Skin of body (tissue), 2 donors: Measurements from ENCODE around the gene F7. TPM values are rescaled to one million over a fixed set of nuclear protein-coding genes. Genes with fewer than 3 reads are reported as not detected.

Source experiments
- DNase-seq: peaks from one replicate; lab custom pipeline; 2025; lab: John Stamatoyannopoulos, UW
- total RNA-seq: library from RNA; depleted of rRNA; stranded (reverse); fragments of >200 nt; gene quantifications from one replicate; pipeline ENCODE4 v1.2.3, GENCODE V29; 2014

F7 gene
- total RNA-seq, 1 donor from 2014 or later: 2.2 TPM

GRCh38 chr13:113086031-113086750, 19.4 kb upstream of the F7 start:
- no peak for DNase-seq

GRCh38 chr13:113086991-113087922, 18.3 kb upstream of the F7 start:
- DNase-seq: no peak

DNA sequence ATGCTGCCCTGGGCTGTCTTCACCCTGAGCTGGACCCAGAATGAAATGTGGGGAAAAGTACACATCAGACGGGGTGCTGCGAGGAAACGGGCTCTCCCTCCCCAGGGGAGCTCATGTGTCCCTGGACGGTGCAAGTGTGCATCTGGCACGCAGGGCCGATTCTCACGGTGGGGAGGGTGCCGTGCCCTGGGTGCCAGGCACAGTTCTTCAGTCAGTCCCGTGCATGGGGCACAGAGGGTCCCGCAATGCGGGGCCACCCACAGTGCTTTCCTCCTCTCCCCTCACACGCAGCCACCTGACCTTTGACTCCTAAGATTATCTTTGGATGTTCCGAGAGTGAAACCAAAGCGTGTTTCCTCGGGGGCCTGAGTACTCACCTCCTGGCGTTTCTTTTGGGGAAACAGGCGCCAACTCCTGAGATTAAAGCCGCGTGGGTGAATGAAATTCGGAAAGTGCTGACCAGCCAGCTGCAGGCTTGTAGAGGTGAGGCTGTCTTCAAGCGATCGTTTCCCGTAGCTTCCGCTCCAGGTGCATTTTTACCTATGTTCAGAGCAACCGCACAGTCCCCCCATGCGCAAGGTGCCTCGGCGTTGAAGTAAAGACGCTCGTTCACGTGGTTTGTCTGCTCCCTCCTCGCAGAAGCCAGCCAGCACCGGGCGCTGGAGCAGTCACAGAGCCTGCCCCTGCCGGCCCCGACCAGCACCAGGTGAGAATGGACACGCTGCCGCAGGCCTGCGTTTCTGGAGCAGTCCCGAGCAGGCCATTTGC, 17.5 kb upstream of the F7 start:
- no peak for DNase-seq

DNA sequence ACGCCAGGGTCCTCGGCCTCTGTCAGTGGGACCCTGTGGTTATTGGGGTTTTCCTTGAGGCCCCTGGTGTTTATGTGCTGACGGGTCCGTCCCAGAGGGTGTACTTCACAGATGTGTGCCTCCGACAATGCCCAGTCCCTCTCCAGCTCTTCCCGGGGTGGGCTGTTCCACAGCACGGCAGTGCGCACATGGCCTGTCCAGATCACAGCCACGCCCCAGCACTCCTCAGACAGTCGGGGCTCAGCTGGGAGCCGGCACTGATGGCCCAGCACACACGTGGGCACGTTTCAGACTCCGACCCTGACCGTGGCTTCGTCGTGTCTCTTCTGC, 16.9 kb upstream of the F7 start:
- no peak for DNase-seq

- no peak for DNase-seq
These were observed 15.7 kb upstream of the F7 start for GRCh38 chr13:113089693-113090414.

DNA sequence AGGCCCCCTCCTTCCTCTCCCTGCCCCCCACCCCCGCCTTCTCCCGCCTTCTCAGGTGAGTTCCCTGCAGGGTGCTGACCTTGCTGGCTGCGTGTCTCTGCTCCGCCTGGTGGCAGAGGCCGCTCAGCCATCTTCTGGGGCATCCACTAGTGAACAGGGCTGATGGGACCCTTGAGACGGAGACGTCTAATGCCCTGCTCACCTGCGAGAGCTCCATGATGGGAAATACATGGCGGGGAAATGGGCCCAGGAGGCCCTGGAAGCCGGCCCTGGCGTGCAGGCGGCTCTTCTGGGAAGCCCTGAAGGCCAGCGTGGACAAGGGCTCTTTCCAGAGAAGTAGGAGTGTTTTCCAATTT, 15.2 kb upstream of the F7 start:
- no peak for DNase-seq

DNA sequence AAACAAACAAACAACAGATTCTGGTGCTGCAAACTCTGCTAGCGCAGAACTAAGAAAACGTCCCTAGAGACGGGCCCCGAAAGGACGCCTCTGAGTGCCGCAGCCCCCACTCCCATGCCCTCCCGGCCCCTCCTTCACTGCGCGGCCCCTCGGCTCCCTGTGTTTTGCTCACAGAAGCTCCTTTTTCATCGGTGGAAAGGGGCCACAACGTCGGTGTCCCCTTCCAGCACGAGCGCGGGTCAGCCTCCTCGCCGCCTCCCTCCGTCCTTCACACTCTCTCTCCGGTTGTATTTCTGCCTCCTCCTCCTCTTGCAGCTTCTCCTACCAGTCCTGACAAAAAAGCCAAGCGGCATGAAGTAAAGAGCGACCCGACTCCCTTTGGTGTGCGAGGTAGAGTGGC, 14.8 kb upstream of the F7 start:
- DNase-seq: no peak

DNA sequence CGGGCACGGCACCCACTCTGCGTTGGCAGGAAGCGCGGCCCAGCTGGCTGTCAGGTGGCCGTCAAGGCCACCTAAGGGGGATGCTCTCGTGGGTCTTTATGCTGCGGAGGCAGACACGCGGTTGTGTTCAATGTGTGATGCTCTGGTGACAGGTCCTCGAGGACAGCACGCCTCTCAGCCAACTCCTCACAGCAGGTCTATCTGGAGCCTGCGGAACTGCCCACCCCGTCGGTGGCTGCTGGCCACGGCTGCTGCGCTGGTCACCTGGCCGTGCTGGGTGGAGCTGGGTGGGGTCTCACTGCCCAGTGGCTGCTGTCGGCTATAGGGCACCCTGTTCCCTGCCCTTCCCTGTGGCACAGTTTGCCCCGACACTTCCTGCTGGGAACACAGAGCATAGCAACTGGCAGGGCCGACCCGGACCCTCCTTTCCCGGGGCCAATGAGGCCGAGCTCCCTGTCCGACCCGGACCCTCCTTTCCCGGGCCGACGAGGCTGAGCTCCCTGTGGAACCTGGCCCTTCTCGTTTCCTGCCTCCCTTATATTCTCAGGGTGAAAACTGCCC, 14.3 kb upstream of the F7 start:
- DNase-seq: no peak

- DNase-seq: no peak
These were observed 13.5 kb upstream of the F7 start for GRCh38 chr13:113091891-113092775.

- no peak for DNase-seq
These were observed 12.6 kb upstream of the F7 start for GRCh38 chr13:113092776-113093579.

DNA sequence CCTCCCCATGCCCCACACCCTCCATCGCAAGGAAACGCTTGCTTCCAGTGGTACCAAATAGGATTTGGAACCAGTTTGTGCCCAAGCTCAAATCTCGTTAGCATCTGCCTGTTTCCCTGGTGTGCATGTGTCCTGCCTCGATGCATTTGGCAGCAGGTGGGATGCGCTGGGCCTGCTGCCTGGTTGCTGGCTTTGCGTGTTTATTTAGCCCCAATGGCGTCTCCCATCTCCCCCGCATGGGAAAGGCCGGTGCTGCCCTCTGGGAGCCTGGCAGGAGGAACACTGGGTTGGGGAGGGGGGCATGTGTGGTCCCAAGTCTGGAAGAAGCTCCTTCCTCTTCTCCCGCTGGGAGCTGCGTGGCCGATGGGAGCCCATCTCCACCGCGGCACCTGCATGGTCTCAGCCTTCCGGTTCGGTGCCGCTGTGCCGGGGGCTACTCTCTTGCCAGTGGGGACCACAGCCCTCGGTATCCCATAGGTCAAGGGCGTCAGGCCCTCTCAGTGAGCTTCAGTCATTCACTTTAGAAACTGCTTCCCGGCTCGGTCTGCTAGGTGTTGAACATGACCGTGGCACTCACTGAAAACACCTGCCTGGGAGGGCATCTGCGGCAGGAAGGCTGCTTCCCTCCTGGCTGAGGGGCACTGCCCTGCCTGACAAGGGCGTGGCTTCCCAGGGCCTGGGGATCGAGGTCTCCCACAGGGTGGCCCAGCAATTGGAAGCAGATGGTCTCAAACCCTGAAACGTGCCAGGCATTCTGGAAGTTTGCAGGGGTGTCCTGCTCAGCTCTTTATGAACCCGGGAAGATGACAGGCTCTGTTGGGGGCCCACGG, 11.8 kb upstream of the F7 start:
- DNase-seq: no peak

- DNase-seq: no peak
These were observed 11.2 kb upstream of the F7 start for GRCh38 chr13:113094410-113094800.

DNA sequence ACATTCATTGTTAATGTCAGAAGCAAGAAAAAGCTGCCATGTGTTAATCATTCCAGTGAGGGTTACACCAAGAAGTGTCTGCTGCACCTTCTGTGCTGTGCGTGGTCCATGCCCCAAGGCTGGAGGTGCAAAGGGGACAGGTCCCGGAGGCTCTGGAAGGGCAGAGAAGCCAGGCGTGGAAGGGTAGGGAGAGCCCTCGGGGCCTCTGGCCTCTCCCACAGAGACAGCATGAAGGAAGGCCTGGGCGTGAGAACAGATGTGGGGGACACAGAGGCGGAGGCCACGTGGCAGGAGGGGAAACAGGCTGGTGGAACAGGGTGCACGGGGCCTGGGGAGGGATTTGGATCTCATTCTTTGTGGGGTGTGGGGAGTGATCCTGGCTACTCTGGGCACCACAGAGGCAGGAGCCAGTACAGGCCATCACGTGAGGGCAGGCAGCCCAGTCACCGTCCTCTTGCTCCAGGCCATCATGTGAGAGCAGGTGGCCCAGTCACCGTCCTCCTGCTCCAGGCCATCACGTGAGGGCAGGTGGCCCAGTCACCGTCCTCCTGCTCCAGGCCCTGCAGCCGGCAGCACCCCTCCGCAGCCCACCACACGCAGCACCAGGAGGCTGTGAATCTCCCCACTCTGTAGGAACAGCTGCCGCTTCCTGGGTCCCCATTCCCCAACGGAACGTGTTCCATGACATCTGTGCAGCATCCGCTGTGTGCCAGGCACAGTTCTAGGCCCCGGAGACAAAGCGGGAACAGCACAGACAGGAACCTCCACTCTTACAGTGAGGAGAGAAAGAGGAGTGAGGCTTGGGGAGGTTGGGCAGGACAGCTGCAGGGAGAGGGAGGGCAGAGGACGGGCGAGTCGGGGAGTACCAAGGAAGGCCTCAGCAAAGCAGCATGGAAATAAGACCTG, 10.2 kb upstream of the F7 start:
- no peak for DNase-seq

- no peak for DNase-seq
These were observed 9.4 kb upstream of the F7 start for GRCh38 chr13:113096052-113096744.

- DNase-seq: no peak
These were observed 8.8 kb upstream of the F7 start for GRCh38 chr13:113096745-113097305.

GRCh38 chr13:113097651-113098050, 7.9 kb upstream of the F7 start:
- no peak for DNase-seq
